Measurements from ENCODE around the gene ATP6V0D1. TPM values are rescaled to one million over a fixed set of nuclear protein-coding genes. Genes with fewer than 3 reads are reported as not detected.

Gene ATP6V0D1
- total RNA-seq, 1 experiment from 2014 or later = 43.0 TPM

DNA sequence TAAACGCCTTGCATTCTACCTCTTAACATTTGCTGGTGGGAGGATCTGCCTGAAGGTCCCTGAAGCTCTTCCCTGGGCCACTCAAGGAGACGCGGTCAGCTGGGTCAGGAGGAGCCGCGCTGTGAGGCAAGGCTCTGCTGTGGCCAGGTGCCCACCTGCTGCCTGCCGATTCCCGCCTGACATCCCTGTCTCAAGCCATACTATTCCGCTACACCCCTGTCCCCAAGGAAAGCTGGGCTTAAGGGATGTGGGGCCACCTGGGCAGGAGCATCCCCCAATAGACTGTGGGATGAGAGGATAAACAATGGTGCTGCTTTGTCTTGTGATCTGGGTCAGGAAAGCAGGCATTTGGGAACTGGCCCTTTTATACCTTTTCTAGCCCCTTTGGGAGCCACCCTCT is 92.8 kb downstream of the ATP6V0D1 start:
- Histone ChIP-seq H3K9ac (ENCODE audit: extremely low read depth, insufficient read length, low read length) (no peak overlapping the region), H3K79me1 (ENCODE audit: insufficient read depth, low read depth, low read length, poor library complexity, severe bottlenecking) (no peaks in the 10 kb centered on the region), H2BK15ac (ENCODE audit: low read depth, low read length) (no peak overlapping the region), H3K23ac (ENCODE audit: insufficient read length, low read depth, low read length) (no peak overlapping the region), H2BK12ac (ENCODE audit: insufficient read length, low read depth, low read length) (no peak overlapping the region), H3K23me2 (ENCODE audit: insufficient read length, low read depth, low read length, poor library complexity, severe bottlenecking) (peaks cover 3% of the 10 kb centered on the region), H4K91ac (ENCODE audit: insufficient read length, low read depth, low read length) (no peak overlapping the region), H3K79me2 (ENCODE audit: insufficient read depth, low read length) (no peaks in the 10 kb centered on the region), H3K4me2 (ENCODE audit: insufficient read depth, insufficient read length, low read length) (no peak overlapping the region), H3T11ph (ENCODE audit: low read length) (no peak overlapping the region), H3K56ac (ENCODE audit: insufficient read length, low read depth, low read length) (no peak overlapping the region), H3K27ac (ENCODE audit: insufficient read length, low read depth, low read length) (no peak overlapping the region), H2BK120ac (ENCODE audit: low read depth, low read length, poor library complexity, severe bottlenecking) (no peak overlapping the region), H3K18ac (ENCODE audit: insufficient read length, low read depth, low read length) (no peak overlapping the region), H3K4me1 (ENCODE audit: insufficient read depth, low read length) (peaks cover 4% of the 10 kb centered on the region; the same call in 1 of the 2 replicates), H2AFZ (ENCODE audit: low read length) (no peak overlapping the region), H4K5ac (ENCODE audit: insufficient read length, low read depth, low read length) (no peak overlapping the region), H2AK5ac (ENCODE audit: insufficient read length, low read length) (no peak overlapping the region), H4K20me1 (ENCODE audit: control insufficient read depth, insufficient read depth, insufficient read length) (no peaks in the 10 kb centered on the region), H4K8ac (replicated peaks; ENCODE audit: insufficient read length, low read depth, low read length) (no peak overlapping the region), H3K4ac (ENCODE audit: low read depth, low read length) (no peak overlapping the region), H3K14ac (ENCODE audit: insufficient read depth, low read length) (no peak overlapping the region), H2BK20ac (ENCODE audit: low read depth, low read length, poor library complexity, severe bottlenecking) (no peak overlapping the region), H2BK5ac (ENCODE audit: insufficient read length, low read length) (no peak overlapping the region), H3K27me3 (ENCODE audit: insufficient read depth, low read length) (peaks cover 6% of the 10 kb centered on the region; the same call in 1 of the 2 replicates), H3K9me3 (ENCODE audit: control insufficient read depth, low read depth, low read length) (no peaks in the 10 kb centered on the region)
- H3K4me1 Mint-ChIP-seq = peaks cover 19 to 26% of the 10 kb centered on the region in 2 experiments
- TF ChIP-seq, protein P1, sequence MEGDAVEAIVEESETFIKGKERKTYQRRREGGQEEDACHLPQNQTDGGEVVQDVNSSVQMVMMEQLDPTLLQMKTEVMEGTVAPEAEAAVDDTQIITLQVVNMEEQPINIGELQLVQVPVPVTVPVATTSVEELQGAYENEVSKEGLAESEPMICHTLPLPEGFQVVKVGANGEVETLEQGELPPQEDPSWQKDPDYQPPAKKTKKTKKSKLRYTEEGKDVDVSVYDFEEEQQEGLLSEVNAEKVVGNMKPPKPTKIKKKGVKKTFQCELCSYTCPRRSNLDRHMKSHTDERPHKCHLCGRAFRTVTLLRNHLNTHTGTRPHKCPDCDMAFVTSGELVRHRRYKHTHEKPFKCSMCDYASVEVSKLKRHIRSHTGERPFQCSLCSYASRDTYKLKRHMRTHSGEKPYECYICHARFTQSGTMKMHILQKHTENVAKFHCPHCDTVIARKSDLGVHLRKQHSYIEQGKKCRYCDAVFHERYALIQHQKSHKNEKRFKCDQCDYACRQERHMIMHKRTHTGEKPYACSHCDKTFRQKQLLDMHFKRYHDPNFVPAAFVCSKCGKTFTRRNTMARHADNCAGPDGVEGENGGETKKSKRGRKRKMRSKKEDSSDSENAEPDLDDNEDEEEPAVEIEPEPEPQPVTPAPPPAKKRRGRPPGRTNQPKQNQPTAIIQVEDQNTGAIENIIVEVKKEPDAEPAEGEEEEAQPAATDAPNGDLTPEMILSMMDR (conservative IDR thresholded peaks at IDR 0.05) = no peak
- no peaks in the 10 kb centered on the region for H3K36me3 Mint-ChIP-seq (ENCODE audit: insufficient read depth in 1 of 3, low read depth in 3 of 3)
- no peaks in the 10 kb centered on the region for H3K9me3 Mint-ChIP-seq
- H3K27ac Mint-ChIP-seq = no peak overlapping the region
- no CpG with 5 or more reads among the region's 8 CpGs for WGBS (ENCODE audit: extremely low coverage, insufficient read length, low lambda C conversion rate)
- H3K27me3 Mint-ChIP-seq (ENCODE audit: low read depth) = peaks cover 65% of the 10 kb centered on the region
- no peak overlapping the region; a peak in 1 of 5 replicates for H3K4me3 Mint-ChIP-seq
- DNase-seq = no peak

Other genes starting within 250 kb of the ATP6V0D1 start
- gene FHOD1, start 233.7 kb downstream of the ATP6V0D1 start, total RNA-seq (2021) = 67.0 and 70.7 TPM in 2 replicates
- gene SLC9A5, start 232.2 kb downstream of the ATP6V0D1 start, total RNA-seq (2021) = 7.5 and 9.1 TPM in 2 replicates
- gene PLEKHG4, start 201.6 kb downstream of the ATP6V0D1 start, total RNA-seq (2021) = 13.2 and 13.9 TPM in 2 replicates
- 0.13 TPM in 1 of 2 replicates, not detected in the other for gene KCTD19, start 154.4 kb downstream of the ATP6V0D1 start, total RNA-seq (2021)
- not detected in 2 replicates for gene LRRC36, start 154.3 kb downstream of the ATP6V0D1 start, total RNA-seq (2021)
- 0.48 and 0.79 TPM in 2 replicates for gene TPPP3, start 87.7 kb downstream of the ATP6V0D1 start, total RNA-seq (2021)
- 3.0 and 3.7 TPM in 2 replicates for gene ZDHHC1, start 64.7 kb downstream of the ATP6V0D1 start, total RNA-seq (2021)
- gene HSD11B2, start 50.0 kb downstream of the ATP6V0D1 start, total RNA-seq (2021) = 33.5 and 35.1 TPM in 2 replicates
- not detected in 2 replicates for gene AGRP, start 2.4 kb upstream of the ATP6V0D1 start, total RNA-seq (2021)
- 10.0 and 14.3 TPM in 2 replicates for gene RIPOR1, start 47.7 kb upstream of the ATP6V0D1 start, total RNA-seq (2021)
- gene CTCF, start 81.4 kb upstream of the ATP6V0D1 start, total RNA-seq (2021) = 87.3 and 88.5 TPM in 2 replicates
- gene CARMIL2, start 164.0 kb upstream of the ATP6V0D1 start, total RNA-seq (2021) = 57.7 and 58.5 TPM in 2 replicates
- 34.1 and 38.2 TPM in 2 replicates for gene ACD, start 179.1 kb upstream of the ATP6V0D1 start, total RNA-seq (2021)
- gene PARD6A, start 179.8 kb upstream of the ATP6V0D1 start, total RNA-seq (2021) = 10.8 and 11.2 TPM in 2 replicates
- gene ENKD1, start 185.6 kb upstream of the ATP6V0D1 start, total RNA-seq (2021) = 7.9 and 9.5 TPM in 2 replicates
- gene C16orf86, start 185.7 kb upstream of the ATP6V0D1 start, total RNA-seq (2021) = 0.75 and 1.5 TPM in 2 replicates
- gene GFOD2, start 238.2 kb upstream of the ATP6V0D1 start, total RNA-seq (2021) = 20.1 and 21.8 TPM in 2 replicates

Measured in H9 (cell line).